GM18907 (cell line): ENCODE data around the gene BZW2.

ENCODE experiments used
- ATAC-seq: cut with Tn5 transposase; IDR thresholded peaks from one replicate; pipeline ENCODE4 v1.9.1; 2021; ENCODE audit warnings: mild to moderate bottlenecking, moderate library complexity; ENCODE audit not compliant: unreplicated experiment

BZW2 gene

GRCh38 chr7:16712916-16713315 is 66.9 kb downstream of the BZW2 start:
- ATAC-seq: no peak

- ATAC-seq: no peak
Measured at GRCh38 chr7:16715928-16716327, 69.9 kb downstream of the BZW2 start.

DNA sequence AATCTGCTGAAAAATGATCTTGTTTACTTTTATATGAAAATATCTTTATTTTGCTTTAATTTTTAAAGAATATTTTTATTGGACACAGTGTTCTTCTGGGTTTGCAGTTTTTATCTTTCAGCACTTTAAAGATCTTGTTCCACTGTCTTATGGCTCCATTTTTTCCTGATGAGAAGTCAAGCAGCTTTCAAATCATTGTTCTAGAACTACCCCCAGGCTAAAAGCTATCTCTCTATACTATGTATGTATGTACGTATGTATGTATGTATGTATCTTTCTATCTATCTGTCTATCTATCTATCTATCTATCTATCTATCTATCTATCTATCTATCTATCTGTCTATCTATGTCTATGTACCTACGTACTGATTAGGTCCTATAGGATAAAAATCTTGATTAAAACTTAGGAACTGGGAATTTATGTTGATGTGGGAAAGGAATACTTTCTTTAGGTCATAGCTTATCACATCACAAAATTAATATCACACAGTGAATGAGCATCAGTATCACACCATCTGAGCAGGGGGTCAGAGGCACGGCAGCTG is 72.2 kb downstream of the BZW2 start:
- ATAC-seq: no peak

- ATAC-seq: no peak
Measured at GRCh38 chr7:16719699-16720098, 73.7 kb downstream of the BZW2 start.

GRCh38 chr7:16721541-16721940 is 75.6 kb downstream of the BZW2 start:
- no peak for ATAC-seq

- ATAC-seq: no peak
Measured at GRCh38 chr7:16724344-16724743, 78.4 kb downstream of the BZW2 start.

DNA sequence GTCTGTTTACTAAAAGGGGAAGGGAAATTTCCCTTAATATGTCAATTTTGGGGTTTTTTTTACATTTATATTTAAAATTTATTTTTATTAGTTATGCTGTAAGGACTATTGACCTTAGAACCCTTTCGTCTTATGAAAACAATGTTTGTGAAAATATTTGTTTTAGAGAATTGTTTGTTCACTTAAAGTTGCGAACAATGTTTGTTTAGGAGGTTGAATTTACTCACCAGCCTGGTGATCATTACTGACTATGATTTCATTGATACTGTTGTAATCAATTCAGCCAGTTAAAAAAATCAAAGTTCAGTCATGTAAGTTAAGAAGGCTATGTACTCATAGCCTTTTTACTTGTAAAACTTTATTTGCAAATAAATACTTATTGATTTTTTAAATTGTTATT is 80.2 kb downstream of the BZW2 start:
- ATAC-seq: no peak

GRCh38 chr7:16727736-16728135 is 81.8 kb downstream of the BZW2 start:
- ATAC-seq: no peak

GRCh38 chr7:16728811-16729210 is 82.8 kb downstream of the BZW2 start:
- no peak for ATAC-seq

GRCh38 chr7:16729541-16729940 is 83.6 kb downstream of the BZW2 start:
- no peak for ATAC-seq

GRCh38 chr7:16730937-16731336 is 85.0 kb downstream of the BZW2 start:
- no peak for ATAC-seq

DNA sequence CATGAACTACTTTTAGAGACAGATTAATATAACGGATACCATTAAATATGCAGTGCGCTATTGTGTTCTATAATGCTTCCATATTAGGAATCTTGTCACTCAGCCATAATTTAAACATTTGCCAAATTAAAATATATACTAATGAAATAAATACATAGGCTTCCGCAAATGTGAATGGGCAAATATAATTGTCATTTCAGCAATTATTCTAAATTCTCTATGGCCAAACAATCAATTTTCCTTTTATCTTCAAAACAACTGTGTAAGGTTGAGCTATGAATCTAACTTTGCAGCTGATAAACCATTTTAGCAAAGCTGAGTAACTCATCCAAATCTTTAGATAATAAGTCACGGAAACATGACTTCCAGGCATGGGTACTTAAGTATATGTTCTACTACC is 86.8 kb downstream of the BZW2 start:
- no peak for ATAC-seq

DNA sequence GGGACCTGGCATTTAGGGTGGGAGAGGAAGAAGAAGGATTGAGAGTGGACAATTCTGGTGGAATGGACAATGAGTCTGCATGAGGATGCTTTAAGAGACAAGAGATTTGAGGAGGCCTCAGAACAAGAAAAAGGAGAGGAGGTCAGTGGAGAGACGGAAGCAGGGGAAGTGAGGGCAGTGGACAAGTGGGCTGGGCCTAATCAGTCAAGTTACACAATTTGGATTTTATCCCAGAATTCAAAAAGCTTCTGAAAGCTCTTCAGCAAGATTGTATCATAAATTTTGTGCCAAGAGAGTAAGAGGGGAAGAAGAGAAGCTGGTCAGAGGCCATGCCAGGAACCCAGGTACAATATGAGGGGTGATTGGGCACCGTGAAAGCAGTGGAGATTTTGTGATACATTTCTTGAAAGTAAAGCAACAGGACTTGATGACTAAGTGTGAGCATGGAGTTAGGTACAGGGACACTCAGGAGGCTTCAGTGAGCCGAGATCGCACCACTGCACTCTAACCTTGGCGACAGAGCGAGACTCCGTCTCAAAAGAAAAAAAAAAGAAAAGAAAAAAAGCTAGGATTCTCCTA is 88.3 kb downstream of the BZW2 start:
- no peak for ATAC-seq

DNA sequence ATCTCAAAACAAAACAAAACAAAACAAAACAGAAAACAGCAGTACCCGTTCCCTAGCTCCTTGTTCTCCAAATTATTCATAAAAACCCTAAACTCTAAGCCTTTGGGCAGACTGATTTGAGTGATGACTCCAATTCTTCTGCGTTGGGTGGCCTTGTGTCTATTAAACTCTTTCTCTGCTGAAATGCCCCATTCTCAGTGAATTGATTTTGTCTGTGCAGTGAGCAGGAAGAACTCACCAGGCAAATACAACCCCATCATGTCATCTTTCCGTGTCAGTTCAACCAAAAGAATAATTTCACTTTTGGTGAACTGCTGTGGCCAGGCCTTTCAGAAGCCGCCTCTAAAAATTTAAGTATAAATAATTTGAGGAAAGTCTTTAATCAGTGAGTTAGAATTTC is 89.0 kb downstream of the BZW2 start:
- ATAC-seq: no peak

DNA sequence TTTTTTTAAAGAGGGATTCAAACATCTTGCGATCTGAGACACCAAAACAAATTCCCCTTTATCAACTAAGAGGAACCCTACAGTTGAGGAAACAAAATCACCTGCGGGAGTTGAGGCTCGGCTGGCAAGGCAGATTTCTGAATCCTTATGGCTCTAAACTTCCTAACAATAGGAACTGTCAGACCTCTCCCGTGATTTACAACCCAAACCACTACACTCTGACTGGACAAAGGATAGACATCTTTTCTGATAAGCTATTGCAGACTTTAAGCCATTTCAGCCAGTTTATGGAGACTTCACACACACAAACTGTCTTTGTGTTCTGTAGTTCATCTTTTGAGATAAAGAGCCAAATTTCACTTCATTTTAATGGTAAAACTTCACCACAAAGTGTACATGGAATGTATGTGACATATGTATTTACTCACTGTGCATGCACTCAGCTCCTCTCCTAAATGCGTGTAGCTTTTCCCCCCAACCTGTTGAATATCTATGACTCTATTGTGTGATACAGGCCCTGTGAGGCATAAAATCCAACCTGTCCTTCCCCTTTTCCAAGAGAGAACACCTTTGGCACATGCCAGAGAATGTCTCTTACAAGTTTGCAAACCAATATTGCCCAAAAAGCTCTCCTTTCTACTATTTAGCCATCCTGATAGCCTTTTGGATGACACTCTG is 92.2 kb downstream of the BZW2 start:
- ATAC-seq: no peak

- ATAC-seq: no peak
Measured at GRCh38 chr7:16739863-16740622, 94.1 kb downstream of the BZW2 start.

GRCh38 chr7:16740623-16740953 is 94.6 kb downstream of the BZW2 start:
- ATAC-seq: no peak

- ATAC-seq: no peak
Measured at GRCh38 chr7:16740996-16741395, 95.0 kb downstream of the BZW2 start.

DNA sequence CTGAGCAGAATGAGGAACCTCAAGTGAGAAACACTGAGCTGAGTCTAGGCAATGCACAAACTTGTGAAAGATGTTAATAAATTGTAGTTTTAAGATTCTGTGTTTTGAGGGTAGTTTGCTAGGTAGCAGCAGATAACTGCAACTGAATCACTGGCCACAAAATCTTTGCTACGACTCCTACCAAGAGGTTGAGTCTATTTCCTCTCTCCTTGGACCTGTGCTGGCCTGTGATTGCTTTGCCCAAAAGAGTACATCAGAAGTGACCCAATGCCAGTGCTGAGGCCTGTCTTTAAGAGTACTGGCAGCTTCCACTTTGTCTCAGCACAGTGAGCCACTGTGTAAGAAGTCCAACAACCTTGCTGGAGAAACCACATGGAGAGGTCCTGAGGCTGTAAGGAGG is 95.7 kb downstream of the BZW2 start:
- no peak for ATAC-seq

GRCh38 chr7:16742547-16742946 is 96.6 kb downstream of the BZW2 start:
- ATAC-seq: no peak

- no peak for ATAC-seq
Measured at GRCh38 chr7:16743236-16743635, 97.3 kb downstream of the BZW2 start.
